HCT116 (cell line): ENCODE data around the gene ZSWIM6. TPM values are rescaled to one million over a fixed set of nuclear protein-coding genes. Genes with fewer than 3 reads are reported as not detected.

Source experiments
- ATAC-seq: fragments of 200-7000 bp; cut with Tn5 transposase; 2 replicates; pipeline ENCODE4 v1.9.1; 2020; ENCODE audit warnings: mild to moderate bottlenecking, moderate library complexity
- BruUV-seq: library from RNA; stranded (reverse); fragments of 400-500 nt; replicated peaks from 2 replicates; lab custom pipeline; 2021; lab: Mats Ljungman, UMichigan
- CTCF ChIA-PET: fragments of 300-600 bp; sonication (Branson Sonifier 250); formaldehyde crosslinking; loops from one replicate; lab custom pipeline; 2021; ENCODE audit warnings: antibody characterized with exemption; lab: Charles Lee
- POLR2A ChIA-PET: fragments of 300-600, 350-600 bp; sonication (Branson Sonifier 250); formaldehyde crosslinking; loops from one replicate; lab custom pipeline; 2021; ENCODE audit warnings: antibody characterized with exemption; lab: Charles Lee
- RAD21 ChIA-PET, 2 experiments: fragments of 300-600 bp; sonication (Branson Sonifier 250); formaldehyde crosslinking; loops; one replicate each; lab custom pipeline; 2023; ENCODE audit warnings: low total read pairs in 2 of 2; ENCODE audit not compliant: uncharacterized antibody in 2 of 2, unreplicated experiment in 2 of 2, low non-redundant PET in 1 of 2; lab: Charles Lee
- DNase-seq: peaks from one replicate; pipeline ENCODE4 v3.0.0-alpha.2; 2010; ENCODE audit warnings: low read depth, low spot score
- H2AFZ ChIP-seq: fragments of 200-600 bp; shearing (Covaris generic), sonication (generic); 2 replicates; pipeline ENCODE4 v1.6.1; 2017; ENCODE audit warnings: low read depth, mixed run types, mixed read lengths, antibody characterized with exemption, low read length; ENCODE audit not compliant: poor library complexity, severe bottlenecking
- H3K27ac ChIP-seq: 2 replicates; pipeline ENCODE4 v1.5.1; 2012; ENCODE audit warnings: low read depth, low read length
- H3K27me3 ChIP-seq: fragments of 200-600 bp; sonication (generic); 2 replicates; pipeline ENCODE4 v1.6.1; 2016; ENCODE audit warnings: mixed run types, low read length, mixed read lengths; ENCODE audit not compliant: insufficient read depth
- H3K36me3 ChIP-seq, 2 experiments: fragments of 200-500 bp in 1 of 2; fragments of 200-600 bp in 1 of 2; sonication (Bioruptor generic) in 1 of 2; sonication (generic) in 1 of 2; 2 replicates each; pipeline versions ENCODE4 v1.5.1 to v1.6.1; 2014 to 2016; ENCODE audit warnings: low read length in 2 of 2, inconsistent platforms in 1 of 2, mixed read lengths in 1 of 2, mixed run types in 1 of 2; ENCODE audit not compliant: insufficient read depth in 2 of 2, control insufficient read depth in 1 of 2
- H3K4me1 ChIP-seq, 2 experiments: fragments of 200-600 bp in 1 of 2; sonication (generic) in 1 of 2; 2 replicates each; pipeline versions ENCODE4 v1.5.1 to v1.6.1; 2012 to 2017; ENCODE audit warnings: low read length in 2 of 2, inconsistent platforms in 1 of 2, mild to moderate bottlenecking in 1 of 2, mixed read lengths in 1 of 2, mixed run types in 1 of 2, moderate library complexity in 1 of 2; ENCODE audit not compliant: insufficient read depth in 2 of 2, control insufficient read depth in 1 of 2
- H3K4me2 ChIP-seq: fragments of 200-600 bp; sonication (generic); 2 replicates; pipeline ENCODE4 v1.6.1; 2017; ENCODE audit warnings: mixed run types, low read length, mixed read lengths
- H3K4me3 ChIP-seq, 2 experiments: fragments of 200-600 bp in 1 of 2; sonication (generic) in 1 of 2; replicated peaks in 1 of 2; 2 replicates each; pipeline ENCODE4 v1.5.1; 2011 to 2016; ENCODE audit warnings: low read length in 2 of 2, control low read depth in 1 of 2, low read depth in 1 of 2, mild to moderate bottlenecking in 1 of 2, mixed read lengths in 1 of 2, mixed run types in 1 of 2
- H3K79me2 ChIP-seq: fragments of 200-600 bp; sonication (generic); 2 replicates; pipeline ENCODE4 v1.6.1; 2017; ENCODE audit warnings: mild to moderate bottlenecking, mixed run types, low read length, moderate library complexity, mixed read lengths; ENCODE audit not compliant: insufficient read depth
- H3K9ac ChIP-seq: fragments of 200-600 bp; sonication (generic); 2 replicates; pipeline ENCODE4 v1.6.1; 2016; ENCODE audit warnings: low read length, mixed read lengths
- H3K9me2 ChIP-seq: fragments of 200-600 bp; sonication (generic), shearing (Covaris generic); 2 replicates; pipeline ENCODE4 v1.6.1; 2017; ENCODE audit warnings: mixed run types, mild to moderate bottlenecking, moderate library complexity; ENCODE audit not compliant: insufficient read depth
- H3K9me3 ChIP-seq, 2 experiments: fragments of 200-500 bp in 1 of 2; fragments of 200-600 bp in 1 of 2; sonication (Bioruptor generic) in 1 of 2; sonication (generic) in 1 of 2; 2 replicates each; pipeline ENCODE4 v1.6.1; 2014 to 2017; ENCODE audit warnings: low read length in 2 of 2, mixed read lengths in 2 of 2, inconsistent platforms in 1 of 2, low read depth in 1 of 2, mild to moderate bottlenecking in 1 of 2, mixed run types in 1 of 2, moderate library complexity in 1 of 2; ENCODE audit not compliant: control insufficient read depth in 1 of 2, insufficient read depth in 1 of 2
- H4K20me1 ChIP-seq: fragments of 200-600 bp; sonication (generic), shearing (Covaris generic); 2 replicates; pipeline ENCODE4 v1.6.1; 2017; ENCODE audit warnings: mixed run types, mild to moderate bottlenecking, moderate library complexity; ENCODE audit not compliant: insufficient read depth
- ATF3 ChIP-seq: IDR thresholded peaks from 2 replicates; pipeline ENCODE4 v1.6.1; 2012
- CBX3 ChIP-seq: IDR thresholded peaks from 2 replicates; pipeline ENCODE4 v1.6.1; 2012; ENCODE audit warnings: low read depth
- CEBPB ChIP-seq: IDR thresholded peaks from 2 replicates; pipeline ENCODE4 v1.6.1; 2012; ENCODE audit warnings: low read depth
- EGR1 ChIP-seq: IDR thresholded peaks from 2 replicates; pipeline ENCODE4 v1.6.1; 2012; ENCODE audit warnings: low read depth
- REST ChIP-seq: IDR thresholded peaks from 2 replicates; pipeline ENCODE4 v1.6.1; 2012; ENCODE audit warnings: low read depth
- intact Hi-C: fragments of 100-400 bp; cut with micrococcal nuclease; formaldehyde crosslinking; loops from 2 replicates; pipeline ENCODE4 v1.10.0; 2022
- total RNA-seq: library from RNA; stranded (reverse); gene quantifications from one replicate; pipeline ENCODE4 v1.2.1, GENCODE V29; 2021; ENCODE audit not compliant: unreplicated experiment
- TF ChIP-seq, protein P1 (sequence below): IDR thresholded peaks from 2 replicates; pipeline ENCODE4 v1.6.1; 2012

The ZSWIM6 gene
- total RNA-seq, 1 experiment from 2014 or later: 7.4 TPM

DNA sequence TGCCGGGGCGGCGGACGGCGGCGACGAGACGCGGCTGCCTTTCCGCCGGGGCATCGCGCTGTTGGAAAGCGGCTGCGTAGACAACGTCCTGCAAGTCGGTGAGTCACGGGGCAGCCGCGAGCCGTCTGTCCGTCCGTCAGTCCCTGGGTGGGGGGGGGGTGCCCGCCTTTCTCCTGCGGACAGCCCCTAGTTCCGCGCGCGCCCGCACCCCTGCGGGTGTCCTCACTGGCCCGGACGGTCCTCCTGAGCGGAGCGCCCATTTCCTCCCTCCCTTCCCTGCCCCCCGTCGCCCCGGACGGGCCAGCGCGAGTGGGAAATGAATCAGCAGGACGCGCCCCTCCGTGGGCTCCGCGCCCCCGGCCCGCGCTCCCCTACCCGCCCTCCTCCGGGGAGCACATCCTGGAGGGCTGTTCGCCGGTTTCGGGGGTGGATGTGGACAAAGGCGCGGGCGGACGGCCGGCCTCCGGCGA, 828 bp downstream of the ZSWIM6 start:
- H3K4me2 ChIP-seq: peak overlapping the region; percentile 98

More for the DNA sequence above, 828 bp downstream of the ZSWIM6 start:
- Histone ChIP-seq H2AFZ (no peak overlapping the region), H3K9me2 (no peaks in the 10 kb centered on the region), H3K27ac (peak overlapping the region; percentile 20; the same call in 1 of the 2 replicates), H3K4me3 (peak overlapping the region; percentile 76 to 86), H3K27me3 (no peaks in the 10 kb centered on the region)
- intact Hi-C loops: loop anchor here (2.0 to 10.0 kb wide), 3 partner anchors 76 to 602 kb away; no protein-coding TSS in a partner anchor
- POLR2A ChIA-PET: no interaction called here
- TF ChIP-seq ATF3 (no peak), REST (no peak), CBX3 (no peak), EGR1 (no peak), CEBPB (no peak)
- TF ChIP-seq, protein P1, sequence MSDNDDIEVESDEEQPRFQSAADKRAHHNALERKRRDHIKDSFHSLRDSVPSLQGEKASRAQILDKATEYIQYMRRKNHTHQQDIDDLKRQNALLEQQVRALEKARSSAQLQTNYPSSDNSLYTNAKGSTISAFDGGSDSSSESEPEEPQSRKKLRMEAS: no peak
- TF ChIP-seq, all 23 proteins: peak for 0
- no peak for ATAC-seq
- Histone ChIP-seq H3K4me1 (peaks cover 9 to 32% of the 10 kb centered on the region in 2 experiments), H3K9ac (peak overlapping the region; percentile 77), H4K20me1 (no peaks in the 10 kb centered on the region; the same call in 1 of the 2 replicates), H3K9me3 (no peaks in the 10 kb centered on the region), H3K36me3 (no peaks in the 10 kb centered on the region; a peak in 1 of 4 replicates), H3K79me2 (peaks cover 52% of the 10 kb centered on the region)
- CTCF ChIA-PET: no interaction called here
- no TSS peak for BruUV-seq
- DNase-seq: no peak
- RAD21 ChIA-PET: interaction anchor here in 1 of 2 experiments (0.7 kb wide), 1 partner anchor 166 kb away, joined by 3 read pairs; no protein-coding TSS in a partner anchor
